SH-SY5Y (cell line): ENCODE results near the gene KAT8.

ENCODE experiments used
- GATA2 ChIP-seq: IDR thresholded peaks from 2 replicates; pipeline ENCODE4 v1.6.1; 2011; ENCODE audit warnings: mild to moderate bottlenecking, low read depth, low read length
- GATA3 ChIP-seq: IDR thresholded peaks from 2 replicates; pipeline ENCODE4 v1.6.1; 2011; ENCODE audit warnings: low read depth, mild to moderate bottlenecking, low read length, moderate library complexity

GRCh38 chr16:31094424-31095120 lies 22.9 kb upstream of the KAT8 start, which contains the start of gene VKORC1:
- no peak for TF ChIP-seq GATA3
- 0 out of 2 replicates have a peak, but pooled peaks have one; percentile 23 for TF ChIP-seq GATA2
